GM23338 (cell line): ENCODE results near the gene CCDC149. TPM values are rescaled to one million over a fixed set of nuclear protein-coding genes. Genes with fewer than 3 reads are reported as not detected.

Source experiments
- ATAC-seq: fragments of 200-7000 bp; cut with Tn5 transposase; 3 replicates; pipeline ENCODE4 v1.9.1; 2020
- DNase-seq: peaks from one replicate; pipeline ENCODE4 v3.0.0-alpha.2; 2015; ENCODE audit warnings: low spot score
- H2AFZ ChIP-seq: fragments of 200-600 bp; sonication (generic); 2 replicates; pipeline ENCODE4 v1.8.0; 2016; ENCODE audit warnings: antibody characterized with exemption, mild to moderate bottlenecking, moderate library complexity
- H3F3A ChIP-seq: fragments of 200-600 bp; sonication (generic); replicated peaks from 2 replicates; pipeline ENCODE4 v1.8.0; 2017; ENCODE audit warnings: antibody characterized with exemption, mixed run types, low read depth
- H3K27ac ChIP-seq: fragments of 200-600 bp; sonication (generic); 2 replicates; pipeline ENCODE4 v1.6.1; 2016; ENCODE audit warnings: low read depth
- H3K27me3 ChIP-seq: fragments of 200-600 bp; sonication (generic); 2 replicates; pipeline ENCODE4 v1.8.0; 2016; ENCODE audit warnings: mild to moderate bottlenecking, mixed run types, moderate library complexity; ENCODE audit not compliant: insufficient read depth
- H3K36me3 ChIP-seq: fragments of 200-600 bp; sonication (generic); 2 replicates; pipeline ENCODE4 v1.8.0; 2016; ENCODE audit warnings: mild to moderate bottlenecking; ENCODE audit not compliant: insufficient read depth
- H3K4me1 ChIP-seq: fragments of 200-600 bp; sonication (generic); 2 replicates; pipeline ENCODE4 v1.8.0; 2016; ENCODE audit warnings: mild to moderate bottlenecking, moderate library complexity; ENCODE audit not compliant: insufficient read depth
- H3K4me2 ChIP-seq: fragments of 200-600 bp; sonication (generic); 2 replicates; pipeline ENCODE4 v1.7.1; 2017; ENCODE audit warnings: mixed run types
- H3K4me3 ChIP-seq: fragments of 200-600 bp; sonication (generic); 2 replicates; pipeline ENCODE4 v1.6.1; 2016; ENCODE audit warnings: mixed run types
- H3K79me2 ChIP-seq: fragments of 200-600 bp; sonication (generic); replicated peaks from 2 replicates; pipeline ENCODE4 v1.8.0; 2017; ENCODE audit warnings: mild to moderate bottlenecking; ENCODE audit not compliant: insufficient read depth
- H3K9me2 ChIP-seq: fragments of 200-600 bp; sonication (generic); 2 replicates; pipeline ENCODE4 v1.8.0; 2017; ENCODE audit not compliant: insufficient read depth
- H4K20me1 ChIP-seq: fragments of 200-600 bp; sonication (generic); replicated peaks from 2 replicates; pipeline ENCODE4 v1.8.0; 2017; ENCODE audit warnings: mild to moderate bottlenecking; ENCODE audit not compliant: insufficient read depth
- H3K27ac Mint-ChIP-seq: 2 replicates; pipeline ENCODE4 v1.8.0; 2020; ENCODE audit warnings: inconsistent platforms, mild to moderate bottlenecking, moderate library complexity, mixed read lengths
- H3K27me3 Mint-ChIP-seq: 3 replicates; pipeline ENCODE4 v1.8.0; 2022; ENCODE audit warnings: low read depth, mild to moderate bottlenecking, moderate library complexity, mixed read lengths, inconsistent platforms; ENCODE audit not compliant: insufficient read depth, poor library complexity
- H3K36me3 Mint-ChIP-seq: 3 replicates; pipeline ENCODE4 v1.8.0; 2021; ENCODE audit warnings: low read depth, mild to moderate bottlenecking, inconsistent platforms, moderate library complexity, mixed read lengths
- H3K4me1 Mint-ChIP-seq: 3 replicates; pipeline ENCODE4 v1.8.0; 2020; ENCODE audit warnings: mild to moderate bottlenecking, inconsistent platforms, mixed read lengths
- H3K4me3 Mint-ChIP-seq: 3 replicates; pipeline ENCODE4 v1.8.0; 2021; ENCODE audit warnings: moderate library complexity, mild to moderate bottlenecking, inconsistent platforms, mixed read lengths
- H3K9me3 Mint-ChIP-seq: 3 replicates; pipeline ENCODE4 v1.8.0; 2020; ENCODE audit warnings: moderate library complexity, mild to moderate bottlenecking, inconsistent platforms, mixed read lengths
- CREB1 ChIP-seq: fragments of 250-450 bp; sonication (Bioruptor Pico); IDR thresholded peaks from 2 replicates; pipeline ENCODE4 v1.5.0; 2020; ENCODE audit warnings: low read depth, mild to moderate bottlenecking, moderate library complexity
- ETS1 ChIP-seq: IDR thresholded peaks from 2 replicates; pipeline ENCODE4 v1.6.1; 2016; ENCODE audit warnings: antibody characterized with exemption
- EZH2 ChIP-seq: fragments of 200-600 bp; sonication (generic); IDR thresholded peaks from one replicate; pipeline ENCODE4 v1.8.0; 2017; ENCODE audit warnings: antibody characterized with exemption, mild to moderate bottlenecking, low read depth; ENCODE audit not compliant: unreplicated experiment
- EZH2phosphoT487 ChIP-seq: fragments of 200-600 bp; sonication (generic); IDR thresholded peaks from one replicate; pipeline ENCODE4 v1.8.1; 2018; ENCODE audit warnings: antibody characterized with exemption; ENCODE audit not compliant: unreplicated experiment
- JUNB ChIP-seq: IDR thresholded peaks from one replicate; pipeline ENCODE4 v1.6.1; 2016; ENCODE audit warnings: antibody characterized with exemption; ENCODE audit not compliant: unreplicated experiment
- NANOG ChIP-seq: IDR thresholded peaks from 2 replicates; pipeline ENCODE4 v1.6.1; 2016; ENCODE audit warnings: antibody characterized with exemption, borderline replicate concordance
- POLR2AphosphoS5 ChIP-seq: IDR thresholded peaks from 2 replicates; pipeline ENCODE4 v1.6.1; 2016; ENCODE audit warnings: antibody characterized with exemption, low read depth
- STAT1 ChIP-seq: IDR thresholded peaks from one replicate; pipeline ENCODE4 v1.6.1; 2016; ENCODE audit warnings: antibody characterized with exemption; ENCODE audit not compliant: unreplicated experiment
- ZNF114 ChIP-seq: fragments of 250-450 bp; sonication (Bioruptor Pico); IDR thresholded peaks from 2 replicates; pipeline ENCODE4 v1.5.0; 2020; ENCODE audit warnings: mild to moderate bottlenecking, moderate library complexity
- ZNF331 ChIP-seq: fragments of 250-450 bp; sonication (Bioruptor Pico); IDR thresholded peaks from 2 replicates; pipeline ENCODE4 v1.5.0; 2020; ENCODE audit warnings: low read depth, mild to moderate bottlenecking, moderate library complexity
- ZNF462 ChIP-seq: fragments of 250-450 bp; sonication (Bioruptor Pico); IDR thresholded peaks from 2 replicates; pipeline ENCODE4 v1.5.0; 2020; ENCODE audit warnings: mild to moderate bottlenecking, moderate library complexity
- polyA plus RNA-seq: library from polyadenylated mRNA; unstranded; fragments of >200 nt; fragmentation: Nextera tagmentation; extraction: Ambion mirVana; gene quantifications from 2 replicates; pipeline ENCODE4 v1.2.1, GENCODE V29; 2016
- total RNA-seq: library from RNA; depleted of rRNA; stranded (reverse); fragments of >200 nt; shearing (Covaris generic); gene quantifications from 2 replicates; pipeline ENCODE4 v1.2.3, GENCODE V29; 2014
- TF ChIP-seq, protein P1 (sequence below), 2 experiments: fragments of 200-600 bp in 1 of 2; sonication (generic) in 1 of 2; conservative IDR thresholded peaks; 2 replicates each; pipeline versions ENCODE4 v1.5.1 to v1.6.1; 2016 to 2017; ENCODE audit warnings: antibody characterized with exemption in 2 of 2, low read depth in 2 of 2, mild to moderate bottlenecking in 2 of 2, moderate library complexity in 1 of 2

The CCDC149 gene
- total and polyA plus RNA-seq, 2 experiments from 2014 or later, result 2.6 to 6.4 TPM

DNA sequence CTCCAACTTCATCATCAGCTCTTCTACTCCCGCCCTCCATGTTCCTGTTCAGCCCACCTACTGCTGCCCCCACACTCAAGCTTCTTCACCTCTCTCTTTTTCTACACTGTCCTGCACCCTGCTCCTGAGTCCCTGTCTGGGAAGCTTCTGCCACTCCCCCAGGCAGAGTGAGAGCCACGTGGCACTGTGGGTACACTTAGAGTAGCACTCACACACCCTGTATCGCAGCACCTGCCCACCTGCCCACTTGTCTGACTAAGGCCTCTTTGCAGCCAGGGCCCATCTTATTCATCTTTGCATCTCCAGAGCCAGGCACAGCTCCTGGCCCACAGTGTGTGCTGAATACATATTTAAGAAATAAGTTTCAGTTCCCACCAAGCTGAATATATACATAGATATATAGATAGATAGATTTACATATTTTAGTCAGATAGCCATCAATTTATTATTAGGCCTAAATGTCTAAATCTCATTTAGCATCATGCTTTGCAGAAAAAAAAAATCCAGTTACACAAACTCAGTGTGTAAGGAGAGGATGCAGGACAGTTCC lies 24.9 kb downstream of the CCDC149 start:
- Histone ChIP-seq H3K27me3 (no peaks in the 10 kb centered on the region), H3K36me3 (no peaks in the 10 kb centered on the region), H2AFZ (no peak overlapping the region), H4K20me1 (no peaks in the 10 kb centered on the region), H3K4me3 (no peak overlapping the region), H3F3A (no peaks in the 10 kb centered on the region), H3K79me2 (no peaks in the 10 kb centered on the region), H3K27ac (no peak overlapping the region), H3K4me2 (no peak overlapping the region), H3K9me2 (no peaks in the 10 kb centered on the region), H3K4me1 (peaks cover 7% of the 10 kb centered on the region; the same call in 1 of the 2 replicates)
- no peak overlapping the region for H3K27ac Mint-ChIP-seq
- H3K4me1 Mint-ChIP-seq, result peaks cover 27% of the 10 kb centered on the region; the same call in 2 of the 3 replicates
- H3K4me3 Mint-ChIP-seq, result no peak overlapping the region
- ATAC-seq (no peak), DNase-seq (no peak)
- TF ChIP-seq ZNF331 (CRISPR knock-in tag) (no peak), JUNB (no peak), NANOG (no peak), EZH2 (no peak)
- peaks cover 6% of the 10 kb centered on the region for H3K27me3 Mint-ChIP-seq
- no peaks in the 10 kb centered on the region for H3K9me3 Mint-ChIP-seq
- no peaks in the 10 kb centered on the region for H3K36me3 Mint-ChIP-seq

GRCh38 chr4:24886596-24886995 lies 26.2 kb downstream of the CCDC149 start:
- ATAC-seq, result no peak
- peaks cover 36% of the 10 kb centered on the region; the same call in 2 of the 3 replicates for H3K4me1 Mint-ChIP-seq
- no peak overlapping the region for H3K4me3 ChIP-seq
- TF ChIP-seq JUNB (no peak), ETS1 (no peak), EZH2phosphoT487 (no peak), ZNF331 (CRISPR knock-in tag) (no peak), CREB1 (CRISPR knock-in tag) (no peak), STAT1 (no peak), POLR2AphosphoS5 (no peak), NANOG (no peak), EZH2 (no peak), ZNF114 (CRISPR knock-in tag) (no peak), ZNF462 (no peak)
- TF ChIP-seq, protein P1, sequence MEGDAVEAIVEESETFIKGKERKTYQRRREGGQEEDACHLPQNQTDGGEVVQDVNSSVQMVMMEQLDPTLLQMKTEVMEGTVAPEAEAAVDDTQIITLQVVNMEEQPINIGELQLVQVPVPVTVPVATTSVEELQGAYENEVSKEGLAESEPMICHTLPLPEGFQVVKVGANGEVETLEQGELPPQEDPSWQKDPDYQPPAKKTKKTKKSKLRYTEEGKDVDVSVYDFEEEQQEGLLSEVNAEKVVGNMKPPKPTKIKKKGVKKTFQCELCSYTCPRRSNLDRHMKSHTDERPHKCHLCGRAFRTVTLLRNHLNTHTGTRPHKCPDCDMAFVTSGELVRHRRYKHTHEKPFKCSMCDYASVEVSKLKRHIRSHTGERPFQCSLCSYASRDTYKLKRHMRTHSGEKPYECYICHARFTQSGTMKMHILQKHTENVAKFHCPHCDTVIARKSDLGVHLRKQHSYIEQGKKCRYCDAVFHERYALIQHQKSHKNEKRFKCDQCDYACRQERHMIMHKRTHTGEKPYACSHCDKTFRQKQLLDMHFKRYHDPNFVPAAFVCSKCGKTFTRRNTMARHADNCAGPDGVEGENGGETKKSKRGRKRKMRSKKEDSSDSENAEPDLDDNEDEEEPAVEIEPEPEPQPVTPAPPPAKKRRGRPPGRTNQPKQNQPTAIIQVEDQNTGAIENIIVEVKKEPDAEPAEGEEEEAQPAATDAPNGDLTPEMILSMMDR (conservative IDR thresholded peaks at IDR 0.05; ENCODE audit: low read depth in 2 of 2), result no peak

More at GRCh38 chr4:24886596-24886995, 26.2 kb downstream of the CCDC149 start:
- no peaks in the 10 kb centered on the region for H3F3A ChIP-seq
- Mint-ChIP-seq H3K36me3 (no peaks in the 10 kb centered on the region), H3K27me3 (peaks cover 6% of the 10 kb centered on the region), H3K9me3 (no peaks in the 10 kb centered on the region), H3K4me3 (no peak overlapping the region), H3K27ac (no peak overlapping the region)
- H3K9me2 ChIP-seq, result no peaks in the 10 kb centered on the region
- no peaks in the 10 kb centered on the region for H4K20me1 ChIP-seq
- H3K27me3 ChIP-seq, result no peaks in the 10 kb centered on the region
- no peaks in the 10 kb centered on the region for H3K79me2 ChIP-seq
- no peak overlapping the region for H3K27ac ChIP-seq
- no peak overlapping the region for H2AFZ ChIP-seq
- H3K4me1 ChIP-seq, result peaks cover 5% of the 10 kb centered on the region; the same call in 1 of the 2 replicates
- no peak for DNase-seq
- H3K4me2 ChIP-seq, result no peak overlapping the region
- no peaks in the 10 kb centered on the region for H3K36me3 ChIP-seq
